GOT3 (cell line): ENCODE results near the gene GPM6B.
A peak's percentile ranks its signal among the peaks of the same experiment; 100 is the strongest.

Experiments used
- DNase-seq: peaks from one replicate; lab custom pipeline; 2025; ENCODE audit warnings: mixed read lengths; lab: John Stamatoyannopoulos, UW

The GPM6B gene

DNA sequence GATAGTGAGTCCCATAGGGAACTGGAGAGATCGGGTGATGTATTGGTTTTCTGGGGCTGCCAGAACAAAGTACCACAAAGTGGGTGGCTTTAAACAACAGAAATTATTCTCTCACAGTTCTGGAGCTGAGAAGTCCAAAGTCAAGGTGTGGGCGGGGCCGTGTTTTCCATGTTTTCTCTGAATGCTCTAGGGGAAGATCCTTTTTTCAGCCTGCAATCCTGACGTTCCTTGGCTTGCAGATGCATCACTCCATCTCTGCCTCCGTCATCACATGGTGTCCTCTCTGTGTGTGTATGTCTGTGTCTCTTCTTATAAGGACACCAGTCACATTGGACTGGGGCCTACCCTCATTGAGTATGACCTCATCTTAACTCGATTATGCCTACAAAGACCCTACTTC is 7.9 kb upstream of the GPM6B start:
- no peak for DNase-seq

- no peak for DNase-seq
Observed at GRCh38 chrX:13821738-13822137, 4.8 kb upstream of the GPM6B start.

DNA sequence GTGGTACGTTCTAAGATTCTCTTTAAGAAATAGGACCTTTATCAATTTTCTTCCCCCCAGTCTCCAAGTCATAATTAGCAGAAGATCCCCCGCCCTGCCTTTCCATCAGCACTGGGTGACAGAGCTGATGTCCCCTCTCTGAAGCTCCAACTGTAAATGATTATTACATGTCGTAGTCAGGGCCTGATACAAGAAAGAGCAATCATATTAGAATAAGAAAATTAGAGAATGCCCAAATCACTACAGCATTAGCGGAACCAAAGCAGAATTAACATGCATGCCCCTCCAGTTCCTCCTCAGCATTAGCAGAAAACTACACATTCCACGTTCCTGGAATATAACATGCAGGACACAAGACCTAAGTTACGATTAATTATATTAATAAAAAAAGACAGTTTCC is 717 bp downstream of the GPM6B start:
- DNase-seq = no peak

GRCh38 chrX:13815664-13816063 is 1.2 kb downstream of the GPM6B start:
- DNase-seq = no peak

DNA sequence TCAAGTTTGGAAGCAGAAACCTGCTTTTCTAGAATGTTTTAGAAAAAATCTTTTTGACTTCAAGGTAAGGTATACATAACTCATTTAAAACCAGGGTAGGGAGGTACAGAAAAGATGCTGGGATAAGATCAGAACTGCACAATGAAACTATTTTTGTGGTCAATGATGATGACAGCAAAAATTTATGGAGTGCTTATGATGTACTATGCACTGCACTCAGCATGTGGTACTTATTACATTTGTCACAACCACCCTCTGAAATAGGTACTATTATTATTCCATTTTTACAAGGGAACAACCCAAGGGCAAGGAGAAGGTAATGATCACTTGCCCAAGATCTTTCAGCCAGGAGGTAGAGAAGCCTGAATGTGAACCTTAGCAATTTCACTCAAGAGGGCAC is 8.0 kb downstream of the GPM6B start:
- DNase-seq = no peak

DNA sequence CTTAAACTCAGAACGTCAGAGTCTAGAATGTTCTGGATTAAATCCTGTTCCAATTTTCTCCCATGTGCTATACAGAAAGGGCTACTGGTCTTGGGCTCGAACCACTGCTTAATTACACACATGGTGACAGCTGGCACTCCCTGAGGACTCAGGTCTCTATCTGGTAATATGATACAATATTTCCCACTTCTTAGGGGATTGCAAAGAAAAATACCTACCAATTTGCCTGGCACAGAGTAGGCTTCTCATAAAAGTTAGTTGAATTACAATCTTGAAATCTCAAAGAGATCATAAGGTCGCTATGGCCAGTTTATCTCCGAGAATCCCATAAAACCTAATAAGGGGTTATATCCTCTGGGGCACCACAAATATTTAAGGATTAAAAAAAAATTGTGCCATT is 8.6 kb downstream of the GPM6B start:
- DNase-seq = no peak

GRCh38 chrX:13805241-13805640 is 11.7 kb downstream of the GPM6B start:
- DNase-seq = no peak

DNA sequence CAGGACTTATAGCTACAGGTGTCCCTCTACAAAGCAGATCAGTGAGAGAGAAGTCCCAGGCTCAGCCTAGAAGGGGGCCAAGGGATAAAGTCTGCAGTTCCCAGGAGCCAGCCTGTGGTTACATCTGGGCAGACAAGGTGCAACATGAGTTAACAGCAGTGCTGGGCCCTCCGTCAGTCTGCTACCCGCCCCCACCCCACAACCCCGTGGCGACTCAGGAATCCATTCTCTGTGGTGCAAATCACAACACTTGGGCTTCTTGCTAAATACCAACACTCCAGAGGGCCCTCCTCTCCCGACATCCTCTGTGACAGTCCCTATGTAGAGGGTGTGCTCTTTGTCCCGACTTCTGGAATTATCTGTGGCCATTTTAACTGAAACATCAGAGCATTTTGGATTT is 13.8 kb downstream of the GPM6B start:
- DNase-seq = no peak

DNA sequence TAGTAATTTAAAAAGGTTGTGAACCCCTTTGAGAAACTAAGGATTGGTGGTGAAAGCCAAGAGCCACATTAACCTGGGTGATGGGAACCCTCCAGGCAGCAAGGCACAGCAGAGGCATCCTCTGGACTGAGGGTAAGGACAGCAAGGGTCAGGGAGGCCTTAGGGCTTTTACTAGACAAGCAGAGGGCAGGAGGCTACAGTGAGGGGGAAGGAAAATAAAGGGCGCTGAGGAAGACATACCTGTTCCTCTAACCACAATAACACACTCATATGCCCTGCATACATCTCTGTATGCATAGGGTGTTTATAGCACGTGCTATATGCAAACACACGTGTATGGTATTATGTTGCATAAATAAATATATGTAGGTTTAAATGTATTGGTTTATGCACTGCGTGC is 18.7 kb downstream of the GPM6B start:
- DNase-seq = no peak

DNA sequence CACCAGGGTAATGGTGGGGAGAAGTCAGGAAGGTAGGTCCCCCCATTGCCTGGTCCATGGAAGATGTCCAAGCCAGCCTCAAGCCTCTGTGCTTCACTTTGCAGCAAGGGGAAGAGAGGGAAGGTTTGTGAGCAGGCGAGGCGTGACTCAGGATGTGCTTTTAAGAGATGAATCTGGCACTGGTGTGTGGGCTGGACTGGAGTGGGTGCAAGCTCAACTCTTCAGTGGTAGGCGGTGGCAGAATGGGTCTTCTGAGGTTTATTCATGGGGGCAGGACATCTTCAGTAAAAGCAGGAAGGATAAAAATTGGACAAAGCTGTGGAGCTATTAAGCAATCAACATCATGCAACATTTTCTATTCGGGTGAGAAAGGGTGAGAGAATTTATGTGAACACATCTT is 19.4 kb downstream of the GPM6B start:
- no peak for DNase-seq

DNA sequence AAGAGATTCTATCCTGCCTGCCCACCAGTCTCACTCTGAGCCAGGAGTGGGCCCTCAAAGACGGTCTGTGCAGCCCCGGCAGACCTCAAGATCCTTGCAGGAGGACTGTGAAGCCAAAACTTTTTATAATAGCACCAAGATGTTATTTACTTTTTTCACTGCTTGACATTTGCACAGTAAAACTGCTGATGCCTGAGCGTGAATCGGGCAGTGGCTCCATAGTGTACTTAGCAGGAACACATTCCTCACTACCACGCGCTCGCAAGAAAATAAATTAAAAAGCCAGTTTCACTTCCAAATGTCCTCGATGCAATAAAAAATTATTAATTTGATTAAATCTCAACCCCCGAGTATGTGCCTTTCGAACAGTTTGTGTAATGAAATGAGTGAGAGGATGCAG is 22.5 kb downstream of the GPM6B start:
- no peak for DNase-seq

GRCh38 chrX:13793897-13794296 is 23.0 kb downstream of the GPM6B start:
- DNase-seq = no peak

DNA sequence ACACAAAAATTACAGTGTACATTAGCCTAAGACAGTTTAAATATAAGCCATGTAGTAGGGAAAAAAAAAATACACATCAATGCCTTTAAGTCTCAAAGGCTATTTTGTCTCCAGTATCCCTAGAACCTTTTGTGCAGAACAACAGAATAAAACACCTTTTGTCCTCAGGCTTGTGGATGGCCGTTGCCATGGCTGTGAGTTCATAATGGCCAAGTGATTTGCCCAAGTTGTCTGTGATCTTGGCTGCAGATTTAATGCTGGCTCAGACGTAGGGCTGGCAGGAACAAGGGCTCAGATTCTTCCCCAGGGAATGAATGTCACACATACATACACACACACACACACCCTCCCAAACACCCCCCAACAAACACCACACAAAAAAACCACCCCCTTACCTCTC is 25.3 kb downstream of the GPM6B start:
- DNase-seq = no peak

DNA sequence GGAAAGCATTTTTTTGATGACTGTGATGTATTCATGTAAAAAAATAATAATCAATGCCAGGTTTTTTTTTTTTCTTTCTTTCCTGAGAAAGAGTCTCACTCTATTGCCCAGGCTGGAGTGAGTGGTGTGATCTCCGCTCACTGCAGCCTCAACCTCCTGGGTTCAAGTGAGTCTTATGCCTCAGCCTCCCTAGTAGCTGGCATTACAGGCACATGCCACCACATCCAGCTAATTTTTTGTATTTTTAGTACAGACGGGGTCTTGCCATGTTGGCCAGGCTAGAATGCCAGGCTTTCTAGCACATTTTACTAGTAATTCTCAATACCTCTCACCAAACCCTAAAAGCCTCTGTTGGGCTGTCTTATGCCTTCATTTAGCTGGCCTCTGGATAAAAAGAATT is 25.7 kb downstream of the GPM6B start:
- DNase-seq = no peak

- no peak for DNase-seq
Observed at GRCh38 chrX:13790206-13791131, 26.4 kb downstream of the GPM6B start.

DNA sequence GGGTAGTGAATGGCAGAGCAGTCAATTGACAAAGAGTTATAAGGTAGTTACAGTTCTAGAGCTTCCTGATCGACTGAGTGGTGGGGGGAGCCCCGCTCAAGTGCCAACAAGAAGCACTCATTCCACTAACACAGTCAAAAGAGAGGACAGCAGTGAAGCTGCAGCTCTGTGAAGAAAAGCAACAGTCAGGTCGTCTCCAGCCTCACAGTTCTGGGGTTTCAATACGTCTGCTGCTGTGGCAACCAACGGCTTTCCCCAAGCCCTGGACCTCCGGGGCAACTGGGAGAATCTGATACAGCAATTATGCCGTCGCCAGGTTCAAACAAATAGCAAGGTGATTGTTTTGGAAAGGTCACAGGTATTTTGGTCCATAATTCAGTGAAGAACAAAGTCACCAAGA is 30.8 kb downstream of the GPM6B start:
- no peak for DNase-seq

GRCh38 chrX:13780868-13781427 is 35.9 kb downstream of the GPM6B start:
- no peak for DNase-seq

- peak; percentile 20 for DNase-seq
Observed at GRCh38 chrX:13778916-13779315, 38.0 kb downstream of the GPM6B start.

- no peak for DNase-seq
Observed at GRCh38 chrX:13776387-13776786, 40.5 kb downstream of the GPM6B start.

- no peak for DNase-seq
Observed at GRCh38 chrX:13775837-13776236, 41.1 kb downstream of the GPM6B start.

- DNase-seq = no peak
Observed at GRCh38 chrX:13774696-13775095, 42.2 kb downstream of the GPM6B start.

GRCh38 chrX:13770013-13770535 is 46.8 kb downstream of the GPM6B start:
- DNase-seq = no peak

DNA sequence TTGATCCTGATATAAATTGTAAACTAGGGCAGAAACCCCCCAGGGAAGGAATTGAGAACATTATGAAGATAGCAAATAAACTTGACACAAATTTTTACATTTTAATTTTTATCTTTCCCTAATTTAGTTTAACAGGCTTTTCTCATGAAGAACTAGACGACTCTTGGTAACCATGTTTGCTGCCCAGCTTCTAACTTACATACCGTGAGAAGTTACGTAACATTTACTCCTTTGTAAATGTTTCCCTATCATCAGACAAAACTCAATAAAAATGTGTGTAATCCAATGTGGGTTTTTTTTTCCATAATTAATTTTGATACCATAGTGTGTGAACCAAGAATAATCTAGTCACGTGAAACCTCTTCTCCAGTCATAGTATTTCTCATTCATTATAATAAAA is 48.0 kb downstream of the GPM6B start:
- no peak for DNase-seq

DNA sequence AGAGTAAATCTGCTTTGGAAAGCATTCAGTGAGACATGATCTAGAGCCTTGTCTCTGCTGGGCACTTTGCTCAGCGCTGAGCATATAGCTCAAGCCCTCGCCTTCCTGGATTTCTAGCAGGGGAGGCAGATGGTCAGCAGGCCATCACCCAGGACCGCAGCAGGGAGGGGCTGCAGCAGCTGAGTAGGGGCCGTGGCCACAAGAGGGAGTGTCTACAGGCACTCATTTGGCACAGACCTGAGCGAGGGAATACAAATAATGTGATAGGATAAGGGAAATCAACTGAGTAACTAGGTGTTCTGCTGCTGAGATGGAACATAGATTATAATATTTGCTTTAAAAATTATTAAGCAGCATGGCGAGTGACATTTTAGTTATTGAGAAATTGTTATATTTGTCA is 52.1 kb downstream of the GPM6B start:
- DNase-seq = no peak
